Effector memory CD4-positive, alpha-beta T cell (primary cell): ENCODE results near the gene PLCB1.

Experiments used
- DNase-seq, 3 donors: peaks; one replicate each; pipeline ENCODE4 v3.0.0-alpha.2; 2020
- H3K27ac ChIP-seq: 2 replicates; pipeline ENCODE4 v1.7.0; 2013; ENCODE audit warnings: mild to moderate bottlenecking, low read length, moderate library complexity; ENCODE audit not compliant: insufficient read depth, poor library complexity, severe bottlenecking
- H3K27me3 ChIP-seq: replicated peaks from 2 replicates; pipeline ENCODE4 v1.7.0; 2013; ENCODE audit warnings: mild to moderate bottlenecking, low read length; ENCODE audit not compliant: insufficient read depth, control insufficient read depth, poor library complexity, severe bottlenecking
- H3K36me3 ChIP-seq: 2 replicates; pipeline ENCODE4 v1.7.0; 2013; ENCODE audit warnings: mild to moderate bottlenecking, low read length, moderate library complexity; ENCODE audit not compliant: control insufficient read depth, insufficient read depth
- H3K4me1 ChIP-seq: 2 replicates; pipeline ENCODE4 v1.7.0; 2013; ENCODE audit warnings: low read length, mild to moderate bottlenecking; ENCODE audit not compliant: control insufficient read depth, insufficient read depth, poor library complexity, severe bottlenecking
- H3K4me3 ChIP-seq: 2 replicates; pipeline ENCODE4 v1.7.0; 2013; ENCODE audit warnings: low read length, low read depth, mild to moderate bottlenecking; ENCODE audit not compliant: insufficient read depth, poor library complexity, severe bottlenecking
- H3K9me3 ChIP-seq: 2 replicates; pipeline ENCODE4 v1.7.0; 2013; ENCODE audit warnings: mild to moderate bottlenecking, low read length, moderate library complexity; ENCODE audit not compliant: control insufficient read depth

Gene PLCB1

GRCh38 chr20:8498571-8498970 lies 366.5 kb downstream of the PLCB1 start:
- Histone ChIP-seq H3K4me3 (no peak overlapping the region), H3K36me3 (no peaks in the 10 kb centered on the region), H3K27me3 (no peaks in the 10 kb centered on the region), H3K27ac (no peak overlapping the region), H3K4me1 (no peaks in the 10 kb centered on the region), H3K9me3 (no peaks in the 10 kb centered on the region)
- DNase-seq = no peak

- H3K4me3 ChIP-seq = no peak overlapping the region
- H3K4me1 ChIP-seq = no peaks in the 10 kb centered on the region
- no peak for DNase-seq
- no peaks in the 10 kb centered on the region for H3K9me3 ChIP-seq
- no peak overlapping the region for H3K27ac ChIP-seq
- no peaks in the 10 kb centered on the region for H3K36me3 ChIP-seq
- H3K27me3 ChIP-seq = no peaks in the 10 kb centered on the region
Observed at GRCh38 chr20:8504030-8504429, 372.0 kb downstream of the PLCB1 start.

GRCh38 chr20:8505476-8506200 lies 373.6 kb downstream of the PLCB1 start:
- Histone ChIP-seq H3K27me3 (no peaks in the 10 kb centered on the region), H3K36me3 (no peaks in the 10 kb centered on the region), H3K9me3 (no peaks in the 10 kb centered on the region), H3K4me3 (no peak overlapping the region), H3K4me1 (no peaks in the 10 kb centered on the region), H3K27ac (no peak overlapping the region)
- no peak for DNase-seq

- Histone ChIP-seq H3K27me3 (no peaks in the 10 kb centered on the region), H3K4me3 (no peak overlapping the region), H3K36me3 (no peaks in the 10 kb centered on the region), H3K4me1 (no peaks in the 10 kb centered on the region), H3K9me3 (no peaks in the 10 kb centered on the region), H3K27ac (no peak overlapping the region)
- DNase-seq = no peak
Observed at GRCh38 chr20:8507231-8507630, 375.2 kb downstream of the PLCB1 start.

DNA sequence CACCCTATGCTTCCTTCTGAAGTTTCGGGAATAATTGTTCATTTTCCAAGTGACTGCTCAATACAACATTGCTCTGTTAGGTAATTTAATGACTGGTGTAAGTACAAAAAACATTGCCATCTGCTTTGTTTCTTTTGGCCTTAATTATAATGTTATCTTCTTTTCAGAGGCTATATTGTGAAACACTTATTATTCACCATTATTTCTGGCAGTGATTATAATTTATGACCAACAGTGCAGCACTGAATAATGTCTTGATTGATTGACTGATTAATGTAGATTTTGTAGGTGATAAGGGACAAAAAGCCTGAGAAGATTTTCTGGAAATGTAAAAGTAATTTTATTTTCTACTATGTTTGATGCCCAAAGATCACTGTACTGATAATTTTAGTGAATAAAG lies 377.7 kb downstream of the PLCB1 start:
- Histone ChIP-seq H3K4me1 (no peaks in the 10 kb centered on the region), H3K9me3 (no peaks in the 10 kb centered on the region), H3K4me3 (no peak overlapping the region), H3K36me3 (no peaks in the 10 kb centered on the region), H3K27ac (no peak overlapping the region), H3K27me3 (no peaks in the 10 kb centered on the region)
- no peak for DNase-seq

DNA sequence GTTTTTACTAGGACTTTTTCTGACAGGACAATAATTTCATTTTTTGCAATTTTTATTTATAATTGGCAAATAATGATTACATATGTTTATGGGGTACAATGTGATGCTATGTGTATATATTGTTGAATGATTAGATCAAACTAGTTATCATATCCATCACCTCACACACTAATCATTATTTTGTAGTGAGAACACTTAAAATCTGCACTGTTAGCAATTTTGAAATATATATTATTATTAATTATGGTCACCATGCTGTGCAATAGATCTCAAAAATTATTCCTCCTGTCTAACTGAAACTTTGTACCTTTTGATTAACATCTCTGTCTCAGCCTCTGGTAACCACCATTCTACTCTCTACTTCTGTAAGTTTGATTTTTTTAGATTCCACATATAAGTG lies 378.7 kb downstream of the PLCB1 start:
- H3K27me3 ChIP-seq = no peaks in the 10 kb centered on the region
- DNase-seq = no peak
- no peaks in the 10 kb centered on the region for H3K9me3 ChIP-seq
- H3K27ac ChIP-seq = no peak overlapping the region
- H3K4me3 ChIP-seq = no peak overlapping the region
- H3K36me3 ChIP-seq = no peaks in the 10 kb centered on the region
- no peaks in the 10 kb centered on the region for H3K4me1 ChIP-seq

DNA sequence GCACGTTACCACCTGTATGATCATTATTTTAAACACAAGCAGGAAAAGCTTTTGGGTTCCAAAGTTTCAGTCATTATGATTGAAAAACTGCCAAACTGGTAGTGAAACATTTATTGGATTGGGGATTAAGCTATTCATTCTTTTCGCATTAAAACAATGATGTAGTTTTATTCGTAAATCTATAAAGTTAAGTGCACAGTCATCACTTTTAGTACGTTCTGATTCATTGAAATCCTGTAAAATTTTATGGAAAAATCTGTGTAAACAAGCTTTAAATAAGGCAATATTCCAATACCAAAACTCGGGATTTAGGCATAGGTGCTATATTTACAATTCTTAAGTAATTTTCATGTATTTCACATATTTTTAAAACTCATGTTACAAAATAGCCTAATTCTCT lies 379.9 kb downstream of the PLCB1 start:
- no peak overlapping the region for H3K27ac ChIP-seq
- DNase-seq = no peak
- no peaks in the 10 kb centered on the region for H3K9me3 ChIP-seq
- no peak overlapping the region for H3K4me3 ChIP-seq
- no peaks in the 10 kb centered on the region for H3K36me3 ChIP-seq
- no peaks in the 10 kb centered on the region for H3K27me3 ChIP-seq
- no peaks in the 10 kb centered on the region for H3K4me1 ChIP-seq

DNA sequence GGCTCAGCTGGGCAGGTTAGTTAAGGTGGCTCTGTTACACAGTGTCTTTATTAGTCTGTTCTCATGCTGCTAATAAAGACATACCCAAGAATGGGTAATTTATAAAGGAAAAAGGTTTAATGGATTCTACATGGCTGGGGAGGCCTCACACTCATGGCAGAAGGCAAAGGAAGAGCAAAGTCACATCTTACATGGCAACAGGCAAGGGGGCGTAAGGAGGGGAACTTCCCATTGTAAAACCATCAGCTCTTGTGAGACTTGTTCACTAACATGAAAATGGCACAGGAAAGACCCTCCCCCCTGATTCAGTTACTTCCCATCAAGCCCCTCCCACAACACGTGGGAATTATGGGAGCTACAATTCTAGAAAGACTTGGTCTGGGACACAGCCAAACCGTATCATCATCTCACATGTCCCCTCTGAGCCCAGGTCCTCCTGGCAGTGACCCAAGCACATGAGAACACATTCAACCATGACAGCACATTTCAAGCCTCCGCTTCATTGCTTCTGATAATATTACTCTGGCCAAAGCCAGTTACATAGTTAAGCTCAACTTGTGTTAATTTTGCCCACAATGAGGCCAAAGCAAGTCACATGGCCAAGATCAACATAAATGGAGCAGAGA lies 383.9 kb downstream of the PLCB1 start:
- DNase-seq = no peak
- Histone ChIP-seq H3K27ac (no peak overlapping the region), H3K9me3 (no peaks in the 10 kb centered on the region), H3K27me3 (no peaks in the 10 kb centered on the region), H3K4me1 (no peaks in the 10 kb centered on the region), H3K36me3 (no peaks in the 10 kb centered on the region), H3K4me3 (no peak overlapping the region)

DNA sequence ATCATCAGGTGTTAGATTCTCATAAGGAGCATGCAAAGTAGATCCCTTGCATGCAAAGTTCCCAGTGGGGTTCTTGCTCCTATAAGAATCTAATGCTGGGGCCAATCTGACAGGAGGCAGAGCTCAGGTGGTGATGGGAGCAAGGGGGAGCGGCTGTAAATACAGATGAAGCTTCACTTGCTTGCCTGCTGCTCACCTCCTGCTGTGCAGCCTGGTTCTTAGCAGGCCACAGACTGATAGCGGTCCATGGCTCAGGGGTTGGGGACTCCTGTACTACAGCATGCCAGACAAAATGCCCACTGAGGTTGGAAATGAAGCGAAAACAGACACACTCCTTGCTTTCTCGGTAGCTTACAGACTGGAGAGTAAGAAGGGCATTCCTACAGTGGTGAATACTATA lies 386.8 kb downstream of the PLCB1 start:
- Histone ChIP-seq H3K27me3 (no peaks in the 10 kb centered on the region), H3K9me3 (no peaks in the 10 kb centered on the region), H3K27ac (no peak overlapping the region), H3K36me3 (no peaks in the 10 kb centered on the region), H3K4me1 (no peaks in the 10 kb centered on the region), H3K4me3 (no peak overlapping the region)
- no peak for DNase-seq

- Histone ChIP-seq H3K27ac (no peak overlapping the region), H3K36me3 (no peaks in the 10 kb centered on the region)
- DNase-seq = no peak
Observed at GRCh38 chr20:8519887-8520286, 387.8 kb downstream of the PLCB1 start.

More at GRCh38 chr20:8519887-8520286, 387.8 kb downstream of the PLCB1 start:
- no peak overlapping the region for H3K4me3 ChIP-seq
- no peaks in the 10 kb centered on the region for H3K27me3 ChIP-seq
- H3K4me1 ChIP-seq = no peaks in the 10 kb centered on the region
- no peaks in the 10 kb centered on the region for H3K9me3 ChIP-seq
